Brain microvascular endothelial cell (primary cell): ENCODE measurements around the gene OR8B2.

Experiments used
- DNase-seq: peaks from one replicate; pipeline ENCODE4 v3.0.0-alpha.2; 2020
- H3K27ac ChIP-seq: fragments of 250-450 bp; sonication (Bioruptor Pico); 2 replicates; pipeline ENCODE4 v1.5.1; 2020; ENCODE audit warnings: mild to moderate bottlenecking, moderate library complexity
- H3K27me3 ChIP-seq: fragments of 250-450 bp; sonication (Bioruptor Pico); replicated peaks from 2 replicates; pipeline ENCODE4 v1.5.1; 2020; ENCODE audit warnings: mild to moderate bottlenecking
- H3K36me3 ChIP-seq: fragments of 250-450 bp; sonication (Bioruptor Pico); replicated peaks from 2 replicates; pipeline ENCODE4 v1.5.1; 2020; ENCODE audit warnings: mild to moderate bottlenecking
- H3K4me3 ChIP-seq: 2 replicates; pipeline ENCODE4 v1.5.1; 2011; ENCODE audit warnings: low read depth, mild to moderate bottlenecking, control low read depth, low read length, moderate library complexity
- in situ Hi-C: cut with HindIII; loops from 2 replicates; pipeline ENCODE4 v1.10.0; 2017; ENCODE audit warnings: low sequenced_read_pairs, low pct_ligation_motif_present
- TF ChIP-seq, protein P1 (sequence below): IDR thresholded peaks from 2 replicates; pipeline ENCODE4 v1.5.1; 2011; ENCODE audit warnings: low read depth, mild to moderate bottlenecking, moderate library complexity, low read length, control low read depth, inconsistent platforms; ENCODE audit errors: missing control alignments

Gene OR8B2

DNA sequence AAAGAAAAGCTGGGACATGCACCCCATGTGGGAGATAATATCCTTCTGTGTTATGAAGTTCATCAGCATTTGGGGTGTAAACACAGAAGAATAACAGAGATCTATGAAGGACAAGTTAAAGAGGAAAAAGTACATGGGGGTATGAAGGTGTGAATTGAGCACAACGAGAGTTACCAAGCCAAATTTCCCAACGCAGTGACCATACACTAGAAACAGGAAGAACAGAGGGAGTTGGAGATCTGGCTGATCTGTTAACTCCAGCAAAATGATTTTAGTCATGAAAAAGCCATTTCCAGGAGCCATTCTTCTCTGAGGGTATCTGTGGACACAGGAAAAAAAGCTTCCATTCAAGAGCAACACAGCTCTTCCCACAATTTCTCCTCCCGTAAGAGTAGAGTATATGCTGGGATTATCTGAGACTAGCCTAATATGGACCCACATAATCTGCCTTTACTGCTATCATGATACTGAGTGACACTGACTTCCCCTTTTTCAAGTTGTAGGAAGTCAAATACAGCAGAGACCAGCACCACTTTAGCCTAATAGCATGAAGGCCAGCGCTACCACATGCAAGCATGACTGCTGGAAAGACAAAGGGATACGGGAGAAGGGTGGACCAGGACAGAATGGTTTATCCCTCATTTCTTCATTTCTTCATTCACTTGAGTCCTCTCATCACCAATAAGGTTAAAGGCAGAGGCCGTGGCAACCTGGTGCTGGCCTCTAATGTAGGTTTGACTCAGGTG, 44.7 kb downstream of the OR8B2 start:
- no peaks in the 10 kb centered on the region for H3K36me3 ChIP-seq
- H3K27ac ChIP-seq = no peak overlapping the region
- in situ Hi-C loops = no loop called here
- TF ChIP-seq, protein P1, sequence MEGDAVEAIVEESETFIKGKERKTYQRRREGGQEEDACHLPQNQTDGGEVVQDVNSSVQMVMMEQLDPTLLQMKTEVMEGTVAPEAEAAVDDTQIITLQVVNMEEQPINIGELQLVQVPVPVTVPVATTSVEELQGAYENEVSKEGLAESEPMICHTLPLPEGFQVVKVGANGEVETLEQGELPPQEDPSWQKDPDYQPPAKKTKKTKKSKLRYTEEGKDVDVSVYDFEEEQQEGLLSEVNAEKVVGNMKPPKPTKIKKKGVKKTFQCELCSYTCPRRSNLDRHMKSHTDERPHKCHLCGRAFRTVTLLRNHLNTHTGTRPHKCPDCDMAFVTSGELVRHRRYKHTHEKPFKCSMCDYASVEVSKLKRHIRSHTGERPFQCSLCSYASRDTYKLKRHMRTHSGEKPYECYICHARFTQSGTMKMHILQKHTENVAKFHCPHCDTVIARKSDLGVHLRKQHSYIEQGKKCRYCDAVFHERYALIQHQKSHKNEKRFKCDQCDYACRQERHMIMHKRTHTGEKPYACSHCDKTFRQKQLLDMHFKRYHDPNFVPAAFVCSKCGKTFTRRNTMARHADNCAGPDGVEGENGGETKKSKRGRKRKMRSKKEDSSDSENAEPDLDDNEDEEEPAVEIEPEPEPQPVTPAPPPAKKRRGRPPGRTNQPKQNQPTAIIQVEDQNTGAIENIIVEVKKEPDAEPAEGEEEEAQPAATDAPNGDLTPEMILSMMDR = no peak
- no peak overlapping the region for H3K4me3 ChIP-seq
- no peak for DNase-seq
- no peaks in the 10 kb centered on the region for H3K27me3 ChIP-seq
